Tibial artery (tissue), 4 donors: Measurements from ENCODE around the gene NIT2.
"Not testable (repeated sequence)": the region's sequence is repeated elsewhere in the genome, so short reads cannot be mapped to it uniquely, and the experiment has no call there.

ENCODE experiments used
- DNase-seq, 2 donors: peaks; one replicate each; pipeline ENCODE4 v3.0.0-alpha.2; 2019
- H3K27ac ChIP-seq, 2 donors: fragments of 200-600 bp; sonication (generic) in 1 of 2; 1 replicate in 1 of 2; 2 replicates in 1 of 2; pipeline ENCODE4 v1.5.1; 2018 to 2019; ENCODE audit warnings: mild to moderate bottlenecking in 1 of 2
- H3K27me3 ChIP-seq, 2 donors: fragments of 200-600 bp; sonication (generic) in 1 of 2; one replicate each; pipeline versions ENCODE4 v1.5.1 to v1.6.0; 2016 to 2019
- H3K36me3 ChIP-seq, 3 donors: fragments of 200-600 bp; sonication (generic) in 2 of 3; one replicate each; pipeline ENCODE4 v1.5.1; 2016 to 2019; ENCODE audit warnings: mild to moderate bottlenecking in 2 of 3
- H3K4me1 ChIP-seq, 4 donors: fragments of 200-600 bp; sonication (generic) in 2 of 4; 1 replicate in 3 of 4; 2 replicates in 1 of 4; pipeline ENCODE4 v1.5.1; 2016 to 2019
- H3K4me3 ChIP-seq, 2 donors: fragments of 200-600 bp; sonication (generic) in 1 of 2; 1 replicate in 1 of 2; 2 replicates in 1 of 2; pipeline ENCODE4 v1.5.1; 2018 to 2019; ENCODE audit warnings: mild to moderate bottlenecking in 2 of 2
- H3K9me3 ChIP-seq, 3 donors: fragments of 200-600 bp; sonication (generic) in 1 of 3; one replicate each; pipeline ENCODE4 v1.5.1; 2016 to 2019
- CTCF ChIP-seq, 2 experiments: fragments of 200-600 bp in 1 of 2; fragments of 450-650 bp in 1 of 2; IDR thresholded peaks; one replicate each; pipeline ENCODE4 v1.5.1; 2017 to 2019; ENCODE audit warnings: antibody characterized with exemption in 2 of 2, mild to moderate bottlenecking in 1 of 2, moderate library complexity in 1 of 2
- intact Hi-C: fragments of 100-400 bp; cut with DNase I; formaldehyde crosslinking; loops from one replicate; pipeline ENCODE4 v1.15.0; 2023; ENCODE audit warnings: low total_unique reads

Gene NIT2

GRCh38 chr3:100330651-100331050, 3.9 kb upstream of the NIT2 start:
- TF ChIP-seq CTCF (IDR thresholded peaks at IDR 0.05): no peak
- H3K4me1 ChIP-seq: peaks cover 0 to 15% (median 6%) of the 10 kb centered on the region in 4 donors
- no peak overlapping the region for H3K27ac ChIP-seq
- intact Hi-C loops: no loop called here
- H3K9me3 ChIP-seq: no peaks in the 10 kb centered on the region
- no peak overlapping the region for H3K4me3 ChIP-seq
- H3K27me3 ChIP-seq: no peaks in the 10 kb centered on the region
- no peak for DNase-seq
- H3K36me3 ChIP-seq: peaks cover 5 to 9% (median 6%) of the 10 kb centered on the region in 3 donors

- TF ChIP-seq CTCF (IDR thresholded peaks at IDR 0.05): no peak
- no peak overlapping the region for H3K27ac ChIP-seq
- intact Hi-C loops: no loop called here
- H3K4me3 ChIP-seq: no peak overlapping the region
- no peak for DNase-seq
- no peaks in the 10 kb centered on the region for H3K9me3 ChIP-seq
- H3K4me1 ChIP-seq: peaks cover 0 to 18% (median 10%) of the 10 kb centered on the region in 4 donors
- H3K27me3 ChIP-seq: no peaks in the 10 kb centered on the region
- no peaks in the 10 kb centered on the region for H3K36me3 ChIP-seq
Measured at GRCh38 chr3:100331660-100332059, 2.9 kb upstream of the NIT2 start.

- intact Hi-C loops: no loop called here
Measured at GRCh38 chr3:100333051-100333450, 1.5 kb upstream of the NIT2 start.

GRCh38 chr3:100333970-100334487, 528 bp upstream of the NIT2 start:
- intact Hi-C loops: no loop called here
- Histone ChIP-seq H3K4me3 (peak overlapping the region; percentile 67 to 70), H3K4me1 (peaks cover 0 to 18% (median 10%) of the 10 kb centered on the region in 4 donors), H3K27ac (peak overlapping the region; percentile 79 to 81), H3K27me3 (no peaks in the 10 kb centered on the region), H3K9me3 (no peaks in the 10 kb centered on the region), H3K36me3 (peaks cover 0 to 4% (median 0%) of the 10 kb centered on the region in 3 donors)
- no peak for DNase-seq
- TF ChIP-seq CTCF (IDR thresholded peaks at IDR 0.05): no peak

More at GRCh38 chr3:100333051-100333450, 1.5 kb upstream of the NIT2 start:
- Histone ChIP-seq H3K27ac (no peak overlapping the region), H3K27me3 (no peaks in the 10 kb centered on the region), H3K36me3 (no peaks in the 10 kb centered on the region), H3K4me1 (peaks cover 0 to 18% (median 10%) of the 10 kb centered on the region in 4 donors), H3K4me3 (no peak overlapping the region), H3K9me3 (no peaks in the 10 kb centered on the region)
- DNase-seq: no peak
- no peak for TF ChIP-seq CTCF (IDR thresholded peaks at IDR 0.05)

- no peak for TF ChIP-seq CTCF (IDR thresholded peaks at IDR 0.05)
- peaks cover 0 to 18% (median 10%) of the 10 kb centered on the region in 4 donors for H3K4me1 ChIP-seq
- H3K27me3 ChIP-seq: no peaks in the 10 kb centered on the region
- peak overlapping the region; percentile 67 to 70 for H3K4me3 ChIP-seq
- H3K27ac ChIP-seq: peak overlapping the region; percentile 79 to 81
- intact Hi-C loops: loop anchor here (5.0 kb wide), 1 partner anchor 57 kb away; no protein-coding TSS in a partner anchor
- H3K36me3 ChIP-seq: peaks cover 0 to 15% (median 6%) of the 10 kb centered on the region in 3 donors
- H3K9me3 ChIP-seq: no peaks in the 10 kb centered on the region
- DNase-seq: no peak
Measured at GRCh38 chr3:100335434-100335833, 877 bp downstream of the NIT2 start.

GRCh38 chr3:100336229-100336628, 1.7 kb downstream of the NIT2 start:
- not testable (repeated sequence) for H3K27me3 ChIP-seq, DNase-seq, H3K4me3 ChIP-seq, H3K9me3 ChIP-seq
- intact Hi-C loops: loop anchor here (5.0 kb wide), 1 partner anchor 56 kb away; no protein-coding TSS in a partner anchor
- Histone ChIP-seq H3K4me1 (peaks cover 0 to 18% (median 10%) of the 10 kb centered on the region in 4 donors), H3K36me3 (peaks cover 7 to 23% (median 11%) of the 10 kb centered on the region in 3 donors), H3K27ac (peak overlapping the region; percentile 79 to 81)
